Vagina (tissue), 2 donors: ENCODE data around the gene METTL1. TPM values are rescaled to one million over a fixed set of nuclear protein-coding genes. Genes with fewer than 3 reads are reported as not detected.

Source experiments
- DNase-seq, 2 donors: peaks; one replicate each; pipeline ENCODE4 v3.0.0-alpha.2; 2017; ENCODE audit errors: extremely low spot score in 2 of 2
- H3K27ac ChIP-seq: fragments of 200-600 bp; sonication (generic); one replicate; pipeline ENCODE4 v1.5.1; 2019
- H3K27me3 ChIP-seq: fragments of 200-600 bp; sonication (generic); one replicate; pipeline ENCODE4 v1.5.1; 2019
- H3K36me3 ChIP-seq, 2 donors: fragments of 200-600 bp; sonication (generic); one replicate each; pipeline ENCODE4 v1.5.1; 2017 to 2019
- H3K4me1 ChIP-seq: fragments of 200-600 bp; sonication (generic); one replicate; pipeline ENCODE4 v1.5.1; 2019
- H3K4me3 ChIP-seq, 2 donors: fragments of 200-600 bp; sonication (generic); 1 replicate in 1 of 2; 2 replicates in 1 of 2; pipeline ENCODE4 v1.5.1; 2016 to 2019
- H3K9me3 ChIP-seq: fragments of 200-600 bp; sonication (generic); one replicate; pipeline ENCODE4 v1.5.1; 2019
- POLR2A ChIP-seq, 2 donors: fragments of 450-650 bp; IDR thresholded peaks; one replicate each; pipeline ENCODE4 v1.6.1; 2017; ENCODE audit warnings: antibody characterized with exemption in 2 of 2, mild to moderate bottlenecking in 2 of 2, moderate library complexity in 2 of 2
- POLR2AphosphoS5 ChIP-seq, 2 donors: sonication (generic); formaldehyde crosslinking; IDR thresholded peaks; one replicate each; pipeline ENCODE4 v1.9.0; 2017; ENCODE audit warnings: antibody characterized with exemption in 2 of 2, mild to moderate bottlenecking in 2 of 2, low read depth in 1 of 2; ENCODE audit not compliant: insufficient read depth in 1 of 2
- intact Hi-C: fragments of 100-400 bp; cut with DNase I; formaldehyde crosslinking; loops from one replicate; pipeline ENCODE4 v1.15.1; 2023
- total RNA-seq: library from RNA; depleted of rRNA; stranded (reverse); fragments of >200 nt; gene quantifications from one replicate; pipeline ENCODE4 v1.2.3, GENCODE V29; 2016
- TF ChIP-seq, protein P1 (sequence below), 3 experiments: fragments of 450-650 bp in 2 of 3; fragments of 200-600 bp in 1 of 3; sonication (generic) in 1 of 3; IDR thresholded peaks; one replicate each; pipeline ENCODE4 v1.5.1; 2017 to 2019; ENCODE audit warnings: antibody characterized with exemption in 3 of 3, mild to moderate bottlenecking in 2 of 3, moderate library complexity in 2 of 3

METTL1 gene
- total RNA-seq, 1 donor from 2014 or later = 10.8 TPM

DNA sequence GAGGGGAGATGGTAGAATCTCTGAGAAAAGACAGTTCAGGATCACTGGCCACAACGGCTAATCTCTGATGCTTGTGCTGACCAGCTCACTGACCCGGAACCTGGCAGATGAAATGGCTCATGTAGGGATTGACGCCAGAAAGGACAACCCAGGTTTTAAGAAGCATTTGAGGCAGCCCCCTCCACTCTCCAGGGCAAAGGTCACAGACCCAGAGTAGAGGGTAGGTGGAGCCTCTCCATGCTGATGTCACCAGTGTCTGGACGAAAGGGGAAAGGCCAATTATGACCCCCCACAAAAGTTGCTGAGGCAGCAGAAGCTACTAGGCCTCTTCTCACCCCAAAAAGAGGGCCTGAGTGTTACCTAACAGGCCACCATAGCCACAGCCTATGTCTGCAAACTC is 1.2 kb downstream of the METTL1 start:
- peaks cover 0 to 7% of the 10 kb centered on the region in 2 donors for H3K36me3 ChIP-seq
- no peak overlapping the region for H3K27ac ChIP-seq

DNA sequence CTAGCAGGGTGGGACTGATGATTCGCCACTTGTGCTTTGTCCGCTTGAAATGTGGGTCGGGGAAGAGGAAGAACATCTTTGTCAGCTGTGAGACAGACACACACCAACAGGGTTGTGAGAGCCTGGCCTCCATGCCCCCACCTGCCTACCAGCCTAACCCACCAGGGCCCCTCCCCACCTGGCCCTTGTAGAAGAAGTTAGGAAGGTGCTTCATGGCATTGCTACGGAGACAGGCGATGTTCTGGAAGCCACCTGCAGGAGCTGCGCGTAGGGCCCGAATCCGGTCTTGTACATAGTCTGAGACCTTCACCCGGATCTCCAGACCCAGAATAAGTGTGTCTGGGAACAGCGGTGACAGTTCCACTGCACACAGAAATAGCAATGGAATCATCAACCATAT is 2.3 kb downstream of the METTL1 start:
- peaks cover 48% of the 10 kb centered on the region for H3K4me1 ChIP-seq
- no peak overlapping the region for H3K27ac ChIP-seq
- peaks cover 0 to 7% of the 10 kb centered on the region in 2 donors for H3K36me3 ChIP-seq
- no peak for TF ChIP-seq POLR2A (IDR thresholded peaks at IDR 0.05)
- no peak for TF ChIP-seq POLR2AphosphoS5 (IDR thresholded peaks at IDR 0.05; ENCODE audit: insufficient read depth in 1 of 2, low read depth in 1 of 2)
- TF ChIP-seq, protein P1, sequence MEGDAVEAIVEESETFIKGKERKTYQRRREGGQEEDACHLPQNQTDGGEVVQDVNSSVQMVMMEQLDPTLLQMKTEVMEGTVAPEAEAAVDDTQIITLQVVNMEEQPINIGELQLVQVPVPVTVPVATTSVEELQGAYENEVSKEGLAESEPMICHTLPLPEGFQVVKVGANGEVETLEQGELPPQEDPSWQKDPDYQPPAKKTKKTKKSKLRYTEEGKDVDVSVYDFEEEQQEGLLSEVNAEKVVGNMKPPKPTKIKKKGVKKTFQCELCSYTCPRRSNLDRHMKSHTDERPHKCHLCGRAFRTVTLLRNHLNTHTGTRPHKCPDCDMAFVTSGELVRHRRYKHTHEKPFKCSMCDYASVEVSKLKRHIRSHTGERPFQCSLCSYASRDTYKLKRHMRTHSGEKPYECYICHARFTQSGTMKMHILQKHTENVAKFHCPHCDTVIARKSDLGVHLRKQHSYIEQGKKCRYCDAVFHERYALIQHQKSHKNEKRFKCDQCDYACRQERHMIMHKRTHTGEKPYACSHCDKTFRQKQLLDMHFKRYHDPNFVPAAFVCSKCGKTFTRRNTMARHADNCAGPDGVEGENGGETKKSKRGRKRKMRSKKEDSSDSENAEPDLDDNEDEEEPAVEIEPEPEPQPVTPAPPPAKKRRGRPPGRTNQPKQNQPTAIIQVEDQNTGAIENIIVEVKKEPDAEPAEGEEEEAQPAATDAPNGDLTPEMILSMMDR (IDR thresholded peaks at IDR 0.05) = no peak
- intact Hi-C loops = no loop called here
- no peaks in the 10 kb centered on the region for H3K9me3 ChIP-seq
- H3K4me3 ChIP-seq = no peak overlapping the region
- no peak for DNase-seq
- peaks cover 10% of the 10 kb centered on the region for H3K27me3 ChIP-seq

More for the DNA sequence above, 1.2 kb downstream of the METTL1 start:
- Histone ChIP-seq H3K4me3 (no peak overlapping the region), H3K9me3 (no peaks in the 10 kb centered on the region), H3K4me1 (peaks cover 37% of the 10 kb centered on the region), H3K27me3 (peaks cover 2% of the 10 kb centered on the region)
- intact Hi-C loops = loop anchor here (10.0 kb wide), 1 partner anchor 64 kb away; no protein-coding TSS in a partner anchor
- DNase-seq = no peak
- no peak for TF ChIP-seq POLR2A (IDR thresholded peaks at IDR 0.05)
- no peak for TF ChIP-seq POLR2AphosphoS5 (IDR thresholded peaks at IDR 0.05; ENCODE audit: insufficient read depth in 1 of 2, low read depth in 1 of 2)
- TF ChIP-seq, protein P1 (IDR thresholded peaks at IDR 0.05) = no peak

DNA sequence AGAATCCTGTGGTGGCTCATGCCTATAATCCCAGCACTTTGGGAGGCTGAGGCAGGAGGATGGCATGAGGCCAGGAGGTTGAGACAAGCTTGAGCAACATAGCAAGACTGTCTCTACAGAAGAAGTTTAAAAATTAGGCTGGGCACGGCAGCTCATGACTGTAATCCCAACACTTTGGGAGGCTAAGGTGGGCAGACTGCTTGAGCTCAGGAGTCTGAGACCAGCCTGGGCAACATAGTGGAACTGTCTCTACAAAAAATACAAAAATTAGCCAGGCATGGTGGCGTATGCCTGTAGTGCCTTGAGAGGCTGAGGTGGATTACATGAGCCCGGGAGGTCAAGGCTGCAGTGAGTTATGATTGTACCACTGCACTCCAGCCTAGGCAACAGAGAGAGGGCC is 4.0 kb downstream of the METTL1 start:
- no peak overlapping the region for H3K27ac ChIP-seq
- TF ChIP-seq, protein P1 (IDR thresholded peaks at IDR 0.05) = no peak
- no peak for TF ChIP-seq POLR2AphosphoS5 (IDR thresholded peaks at IDR 0.05; ENCODE audit: insufficient read depth in 1 of 2, low read depth in 1 of 2)
- no peak for TF ChIP-seq POLR2A (IDR thresholded peaks at IDR 0.05)
- H3K4me1 ChIP-seq = peaks cover 40% of the 10 kb centered on the region
- H3K36me3 ChIP-seq = peaks cover 0 to 7% of the 10 kb centered on the region in 2 donors
- no peak overlapping the region for H3K4me3 ChIP-seq
- DNase-seq = no peak
- peaks cover 20% of the 10 kb centered on the region for H3K27me3 ChIP-seq
- no peaks in the 10 kb centered on the region for H3K9me3 ChIP-seq
- intact Hi-C loops = no loop called here

DNA sequence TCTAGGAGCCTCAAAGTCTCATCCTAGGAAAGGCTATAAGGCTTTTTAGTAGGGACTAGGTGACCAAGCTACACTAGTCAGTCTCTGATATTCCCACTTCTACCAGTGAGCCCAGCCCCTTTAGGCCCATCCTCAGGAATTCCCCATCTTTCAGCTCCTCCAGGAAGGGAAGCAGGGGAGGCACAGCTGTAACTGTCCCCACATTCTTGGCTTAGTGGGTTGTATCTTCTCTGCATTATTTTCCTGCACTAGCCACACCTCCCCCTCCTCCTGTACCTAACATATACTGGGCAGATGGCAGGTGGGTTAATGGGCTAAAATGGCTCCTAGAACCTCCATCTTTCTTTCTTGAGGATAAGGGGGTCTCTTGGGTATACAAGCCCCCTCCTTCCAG is 4.6 kb downstream of the METTL1 start:
- H3K4me3 ChIP-seq = no peak overlapping the region
- no peaks in the 10 kb centered on the region for H3K9me3 ChIP-seq
- H3K4me1 ChIP-seq = peaks cover 37% of the 10 kb centered on the region
- DNase-seq = no peak
- no peak overlapping the region for H3K27ac ChIP-seq
- H3K36me3 ChIP-seq = peaks cover 0 to 7% of the 10 kb centered on the region in 2 donors
- TF ChIP-seq, protein P1 (IDR thresholded peaks at IDR 0.05) = no peak
- TF ChIP-seq POLR2A (IDR thresholded peaks at IDR 0.05) = no peak
- TF ChIP-seq POLR2AphosphoS5 (IDR thresholded peaks at IDR 0.05; ENCODE audit: insufficient read depth in 1 of 2, low read depth in 1 of 2) = no peak
- H3K27me3 ChIP-seq = peaks cover 20% of the 10 kb centered on the region
- intact Hi-C loops = no loop called here

DNA sequence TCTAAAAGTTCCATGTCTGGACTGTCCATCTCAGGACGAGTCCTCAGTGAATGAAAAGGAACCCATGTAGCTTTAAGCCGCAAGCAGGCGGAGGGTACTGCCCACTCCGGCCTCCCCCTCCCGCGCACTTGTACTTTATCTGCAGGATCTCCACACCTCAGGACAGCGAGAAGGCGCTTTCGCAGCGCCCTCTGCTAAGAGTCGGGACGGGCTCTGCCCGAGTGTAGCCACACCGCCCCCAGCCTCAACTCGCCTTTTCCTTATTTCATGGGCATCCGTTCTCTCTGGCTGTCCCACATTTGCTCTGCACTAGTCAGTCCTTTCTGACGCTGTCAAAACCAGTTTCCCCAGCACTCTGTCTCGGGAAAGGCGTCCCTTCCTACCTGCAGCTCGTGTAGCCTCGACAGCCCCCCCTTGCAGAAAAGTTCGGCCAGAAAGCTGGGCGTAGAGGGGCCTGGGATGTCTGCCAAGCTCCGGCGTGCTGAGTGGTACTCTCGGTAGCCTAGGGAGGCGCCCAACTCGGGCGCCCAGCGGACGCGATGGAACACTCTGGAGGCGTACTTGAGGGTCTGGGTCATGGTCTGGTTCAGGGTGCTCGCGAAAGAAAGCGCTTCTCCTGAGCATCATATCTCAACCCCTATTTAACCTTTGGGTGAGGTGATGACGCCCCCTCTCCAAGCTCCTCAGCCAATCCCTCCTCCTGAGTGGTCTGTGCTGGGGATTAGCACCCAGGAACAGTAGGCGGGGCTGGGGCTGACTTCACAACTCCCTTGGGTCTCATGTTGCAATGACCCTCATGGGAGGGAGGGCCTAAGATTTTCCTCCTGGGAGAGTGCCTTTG is 5.2 kb downstream of the METTL1 start, which contains the start of gene CYP27B1:
Gene CYP27B1 (minus strand): TSS at position 615 of the 841 bp plus-strand sequence. CDS start 37 bp downstream, at position 578.
- TF ChIP-seq POLR2A (IDR thresholded peaks at IDR 0.05) (no peak), POLR2AphosphoS5 (IDR thresholded peaks at IDR 0.05; ENCODE audit: insufficient read depth in 1 of 2, low read depth in 1 of 2) (no peak)
- TF ChIP-seq, protein P1 (IDR thresholded peaks at IDR 0.05) = no peak
- Histone ChIP-seq H3K4me3 (peak within 1 kb of the TSS; percentile 36 to 37), H3K36me3 (peaks cover 0 to 7% of the 10 kb centered on the region in 2 donors), H3K27me3 (peaks cover 20% of the 10 kb centered on the region), H3K4me1 (peaks cover 37% of the 10 kb centered on the region), H3K27ac (no peak within 1 kb of the TSS), H3K9me3 (no peaks in the 10 kb centered on the region)
- intact Hi-C loops = no loop called here
- no peak for DNase-seq
